Measurements from ENCODE around the gene ALG8. TPM values are rescaled to one million over a fixed set of nuclear protein-coding genes. Genes with fewer than 3 reads are reported as not detected.

Gene ALG8
- total RNA-seq, 1 donor from 2014 or later: 27.0 TPM

GRCh38 chr11:78170874-78171549 is 31.6 kb upstream of the ALG8 start:
- peaks cover 6 to 38% of the 10 kb centered on the region in 2 donors for H3K4me1 ChIP-seq
- intact Hi-C loops (cut with DNase I): no loop called here

GRCh38 chr11:78170413-78170812 is 31.0 kb upstream of the ALG8 start:
- Histone ChIP-seq H3K4me3 (no peak overlapping the region), H3K9me3 (no peaks in the 10 kb centered on the region), H3K4me1 (peaks cover 6 to 38% of the 10 kb centered on the region in 2 donors), H3K36me3 (peaks cover 24 to 25% of the 10 kb centered on the region in 2 donors), H3K27ac (peak overlapping the region; percentile 96), H3K27me3 (no peaks in the 10 kb centered on the region)
- no peak for TF ChIP-seq CTCF (IDR thresholded peaks at IDR 0.05)
- intact Hi-C loops (cut with DNase I): no loop called here
- DNase-seq (ENCODE audit: low spot score in 2 of 2): no peak

More at GRCh38 chr11:78170874-78171549, 31.6 kb upstream of the ALG8 start:
- H3K9me3 ChIP-seq: no peaks in the 10 kb centered on the region
- peak overlapping the region; percentile 96 for H3K27ac ChIP-seq
- TF ChIP-seq CTCF (IDR thresholded peaks at IDR 0.05): no peak
- peaks cover 24 to 25% of the 10 kb centered on the region in 2 donors for H3K36me3 ChIP-seq
- no peak for DNase-seq (ENCODE audit: low spot score in 2 of 2)
- no peak overlapping the region for H3K4me3 ChIP-seq
- H3K27me3 ChIP-seq: no peaks in the 10 kb centered on the region

- H3K9me3 ChIP-seq: no peaks in the 10 kb centered on the region
- H3K27ac ChIP-seq: peak overlapping the region; percentile 96
- H3K27me3 ChIP-seq: no peaks in the 10 kb centered on the region
- no peak overlapping the region for H3K4me3 ChIP-seq
- H3K4me1 ChIP-seq: peaks cover 6 to 46% of the 10 kb centered on the region in 2 donors
- no peak for TF ChIP-seq CTCF (IDR thresholded peaks at IDR 0.05)
- H3K36me3 ChIP-seq: peaks cover 18 to 20% of the 10 kb centered on the region in 2 donors
- peak; percentile 87 to 98 for DNase-seq (ENCODE audit: low spot score in 2 of 2)
- intact Hi-C loops (cut with DNase I): loop anchor here (1.0 to 10.0 kb wide), 6 partner anchors 19 to 396 kb away; partner anchors contain the start of genes AAMDC, GAB2, KCTD21 and RSF1
Observed at GRCh38 chr11:78168539-78169477, 29.4 kb upstream of the ALG8 start.

GRCh38 chr11:78166855-78167469 is 27.5 kb upstream of the ALG8 start:
- no peak for DNase-seq (ENCODE audit: low spot score in 2 of 2)
- peaks cover 5% of the 10 kb centered on the region in 2 donors for H3K36me3 ChIP-seq
- H3K9me3 ChIP-seq: no peaks in the 10 kb centered on the region
- peak overlapping the region; percentile 96 for H3K27ac ChIP-seq
- no peak overlapping the region for H3K4me3 ChIP-seq
- no peaks in the 10 kb centered on the region for H3K27me3 ChIP-seq
- TF ChIP-seq CTCF (IDR thresholded peaks at IDR 0.05): no peak
- intact Hi-C loops (cut with DNase I): loop anchor here (5.0 to 10.0 kb wide), 3 partner anchors 145 to 398 kb away; partner anchors contain the start of genes AAMDC and RSF1
- peaks cover 6 to 55% of the 10 kb centered on the region in 2 donors for H3K4me1 ChIP-seq

- intact Hi-C loops (cut with DNase I): loop anchor here (10.0 kb wide), 2 partner anchors 340 to 400 kb away; partner anchors contain the start of genes AAMDC and RSF1
- Histone ChIP-seq H3K9me3 (no peaks in the 10 kb centered on the region), H3K4me3 (no peak overlapping the region), H3K36me3 (no peaks in the 10 kb centered on the region), H3K27me3 (no peaks in the 10 kb centered on the region), H3K27ac (peak overlapping the region; percentile 60 to 96), H3K4me1 (peaks cover 6 to 41% of the 10 kb centered on the region in 2 donors)
- no peak for DNase-seq (ENCODE audit: low spot score in 2 of 2)
- TF ChIP-seq CTCF (IDR thresholded peaks at IDR 0.05): no peak
Observed at GRCh38 chr11:78164471-78164870, 25.0 kb upstream of the ALG8 start.

Measured in ascending aorta (tissue), 2 donors.